PFSK-1 (cell line): ENCODE data around the gene SCNM1.

Experiments used
- POLR2AphosphoS5 ChIP-seq: IDR thresholded peaks from 2 replicates; pipeline ENCODE4 v1.6.1; 2012; ENCODE audit warnings: low read depth, mild to moderate bottlenecking, control low read depth, low read length, moderate library complexity
- SIN3A ChIP-seq: IDR thresholded peaks from 2 replicates; pipeline ENCODE4 v1.6.1; 2012; ENCODE audit warnings: mild to moderate bottlenecking, low read length, moderate library complexity, borderline replicate concordance; ENCODE audit not compliant: insufficient read depth
- TAF1 ChIP-seq: IDR thresholded peaks from 2 replicates; pipeline ENCODE4 v1.6.1; 2012; ENCODE audit warnings: low read length, control low read depth, borderline replicate concordance; ENCODE audit not compliant: insufficient read depth

DNA sequence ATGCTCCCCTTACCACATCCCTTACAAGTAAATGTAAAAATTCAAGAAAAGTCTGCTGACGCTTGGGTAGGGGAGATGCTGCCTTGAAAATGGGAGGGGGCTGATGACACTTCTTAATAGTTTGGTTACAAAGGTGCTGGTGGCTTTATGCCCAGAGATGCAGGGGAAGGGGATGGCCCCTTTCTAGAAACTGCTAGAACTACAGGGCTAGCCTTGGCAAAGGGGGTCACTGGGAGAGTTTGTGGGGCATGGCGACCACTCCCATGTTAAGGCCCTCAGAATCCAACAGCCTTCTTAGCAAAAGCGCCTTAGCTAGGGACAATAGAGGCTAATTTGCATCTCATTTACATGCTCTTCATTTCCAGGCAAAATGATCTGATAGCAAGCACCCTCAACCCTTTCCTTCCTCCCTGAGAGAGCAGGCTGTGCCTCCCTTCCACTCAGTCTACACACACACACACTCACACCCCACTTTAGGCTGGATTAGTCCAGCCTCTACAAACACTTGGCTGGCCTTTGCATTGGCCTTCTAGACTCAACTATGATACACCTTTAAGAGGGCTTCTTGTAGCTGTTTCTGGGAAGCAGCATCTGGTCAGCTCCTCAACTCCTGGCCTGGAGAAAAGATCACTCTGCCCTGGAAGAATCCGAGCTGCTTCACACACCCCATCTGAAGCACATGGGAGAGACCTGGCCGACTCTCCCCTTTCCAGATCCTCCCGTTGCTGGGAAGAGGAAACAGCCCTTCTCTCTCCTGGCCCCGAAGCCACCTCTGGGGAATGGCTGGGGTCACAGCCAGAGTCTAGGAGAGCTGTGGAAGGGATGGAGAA is 21.3 kb upstream of the SCNM1 start:
- TF ChIP-seq TAF1 (no peak), SIN3A (no peak), POLR2AphosphoS5 (no peak)
